ENCODE measurements around the gene OSR1.
"Not testable (repeated sequence)": the region's sequence is repeated elsewhere in the genome, so short reads cannot be mapped to it uniquely, and the experiment has no call there.

Gene OSR1

GRCh38 chr2:19358242-19359020 lies at the start of gene OSR1:
Gene OSR1, minus strand, starts transcription at chr2:19358623. Its CDS starts 4,818 bp downstream, at chr2:19353805.
- DNase-seq: peak in 1 of 2 experiments; percentile 36

- DNase-seq: no peak
These were observed 45.4 kb upstream of the OSR1 start for GRCh38 chr2:19403785-19404184.

GRCh38 chr2:19392191-19392590 lies 33.8 kb upstream of the OSR1 start:
- DNase-seq: no peak

- DNase-seq: not testable (repeated sequence)
These were observed 31.0 kb upstream of the OSR1 start for GRCh38 chr2:19389469-19389868.

- no peak for DNase-seq
These were observed 22.1 kb upstream of the OSR1 start for GRCh38 chr2:19380532-19380931.

GRCh38 chr2:19378939-19379338 lies 20.5 kb upstream of the OSR1 start:
- DNase-seq: no peak

GRCh38 chr2:19377717-19378116 lies 19.3 kb upstream of the OSR1 start:
- no peak for DNase-seq

GRCh38 chr2:19373352-19373751 lies 14.9 kb upstream of the OSR1 start:
- DNase-seq: no peak

GRCh38 chr2:19371996-19372582 lies 13.7 kb upstream of the OSR1 start:
- DNase-seq: no peak

- no peak for DNase-seq
These were observed 11.0 kb upstream of the OSR1 start for GRCh38 chr2:19369341-19369955.

GRCh38 chr2:19368760-19369159 lies 10.3 kb upstream of the OSR1 start:
- no peak for DNase-seq

GRCh38 chr2:19367326-19367725 lies 8.9 kb upstream of the OSR1 start:
- no peak for DNase-seq

GRCh38 chr2:19365126-19365525 lies 6.7 kb upstream of the OSR1 start:
- DNase-seq: no peak

- no peak for DNase-seq
These were observed 5.6 kb upstream of the OSR1 start for GRCh38 chr2:19364014-19364413.

GRCh38 chr2:19363474-19363778 lies 5.0 kb upstream of the OSR1 start:
- no peak for DNase-seq

GRCh38 chr2:19362755-19363473 lies 4.5 kb upstream of the OSR1 start:
- peak; percentile 64 to 73 for DNase-seq

- DNase-seq: no peak
These were observed 3.8 kb upstream of the OSR1 start for GRCh38 chr2:19362094-19362754.

GRCh38 chr2:19361325-19361990 lies 3.0 kb upstream of the OSR1 start:
- peak in 1 of 2 experiments; percentile 27 for DNase-seq

GRCh38 chr2:19360966-19361321 lies 2.5 kb upstream of the OSR1 start:
- no peak for DNase-seq

- DNase-seq: no peak
These were observed 2.0 kb upstream of the OSR1 start for GRCh38 chr2:19360266-19360965.

GRCh38 chr2:19359456-19359855 lies 1.0 kb upstream of the OSR1 start:
- DNase-seq: no peak

- DNase-seq: no peak
These were observed 566 bp upstream of the OSR1 start for GRCh38 chr2:19359021-19359357.

Data from activated CD4-positive, alpha-beta T cell treated with anti-CD3 and anti-CD28 coated beads, Interleukin-2, amount 50 U/mL, for 48 hours (primary cell).